SIG-M5 (cell line): Measurements from ENCODE around the gene SMTNL1.

Experiments used
- DNase-seq: peaks from one replicate; lab custom pipeline; 2025; lab: John Stamatoyannopoulos, UW

The SMTNL1 gene

GRCh38 chr11:57597461-57597915, 60.1 kb downstream of the SMTNL1 start, which contains the start of gene SERPING1:
SERPING1 (plus strand) TSS chr11:57597685; CDS start chr11:57598271, 586 bp downstream.
- DNase-seq: no peak

DNA sequence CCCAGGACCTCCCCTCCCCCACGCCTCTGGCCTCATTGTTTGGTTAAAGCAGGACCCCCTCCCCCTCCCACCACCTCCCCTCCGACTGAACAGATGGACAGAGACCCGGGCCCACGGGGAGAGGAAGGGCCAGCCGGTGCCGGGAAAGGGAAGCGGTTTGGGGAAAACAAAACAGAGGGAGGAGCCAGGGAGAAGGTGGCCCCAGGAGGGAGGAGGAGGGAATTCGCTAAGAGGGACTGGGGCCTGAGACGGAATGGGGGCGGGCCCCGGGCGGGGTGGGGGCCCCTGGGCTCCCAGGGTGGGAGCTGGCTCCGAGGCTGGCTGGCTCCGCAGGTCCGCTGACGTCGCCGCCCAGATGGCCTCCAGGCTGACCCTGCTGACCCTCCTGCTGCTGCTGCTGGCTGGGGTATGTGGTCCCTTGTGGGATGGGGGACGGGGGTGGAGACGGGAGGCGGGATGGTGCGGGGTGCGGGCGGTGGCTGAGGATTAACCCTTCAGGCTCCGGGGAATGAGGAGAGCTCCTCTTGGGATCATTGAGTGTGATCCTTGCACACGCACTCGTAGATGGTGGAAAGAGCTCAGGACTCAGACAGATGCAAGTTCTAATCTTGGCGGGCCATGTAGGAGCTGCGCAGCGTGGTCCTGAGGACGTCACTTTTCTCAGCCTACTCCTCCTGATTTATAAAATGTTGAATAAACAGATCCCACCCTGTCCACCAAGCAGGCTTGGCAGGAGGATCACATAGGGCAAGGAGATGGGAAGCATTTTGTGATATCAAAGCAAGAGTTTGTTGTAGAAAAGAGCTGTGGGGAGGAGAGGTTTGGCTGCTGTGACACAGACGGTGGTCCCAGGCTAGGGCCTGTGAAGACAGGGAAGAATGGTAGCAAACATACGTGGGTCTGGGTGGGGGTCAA, 60.8 kb downstream of the SMTNL1 start:
- DNase-seq: no peak

DNA sequence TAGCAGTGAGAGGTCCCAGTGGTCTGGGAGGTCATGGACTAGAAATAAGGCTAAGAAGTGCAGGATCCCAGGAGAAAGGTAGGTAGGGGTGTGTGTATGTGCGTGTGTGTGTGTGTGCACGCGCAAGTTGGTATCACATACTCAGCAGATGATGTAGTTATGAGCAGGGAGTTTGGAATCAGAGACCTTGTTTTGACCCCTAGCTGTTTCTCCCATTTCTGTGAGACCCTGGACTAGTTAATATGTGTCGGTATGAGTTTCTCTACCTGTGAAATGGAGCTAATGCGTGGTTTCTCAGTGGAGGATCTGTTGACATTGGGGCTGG, 61.4 kb downstream of the SMTNL1 start:
- no peak for DNase-seq

DNA sequence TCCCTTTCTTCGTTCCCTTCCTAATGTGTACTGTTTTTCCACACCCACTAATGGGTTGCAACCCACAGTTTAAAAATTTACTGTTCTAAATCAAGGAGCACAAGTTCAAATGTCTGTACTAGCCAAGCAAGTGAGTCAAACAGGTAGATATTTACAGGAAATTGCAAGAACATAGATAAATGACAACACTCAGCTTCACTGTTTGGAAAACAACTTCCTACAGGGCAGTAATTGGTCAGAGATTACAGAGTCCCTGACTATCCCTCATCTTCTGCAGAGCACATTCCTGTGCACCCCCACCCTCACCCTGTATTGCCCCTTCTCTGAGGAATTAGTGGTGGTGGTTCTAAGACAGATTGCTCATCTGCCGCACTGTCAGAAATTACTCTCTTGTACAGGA, 62.0 kb downstream of the SMTNL1 start:
- no peak for DNase-seq
